T47D (cell line): Measurements from ENCODE around the gene KDM6B.

ENCODE experiments used
- DNase-seq, 2 experiments: peaks; one replicate each; pipeline versions ENCODE4 v3.0.0 to v3.0.0-alpha.2; 2011 to 2012; ENCODE audit warnings: low read depth in 1 of 2, low spot score in 1 of 2
- JUND ChIP-seq: IDR thresholded peaks from 2 replicates; pipeline ENCODE4 v1.6.1; 2012; ENCODE audit warnings: low read depth
- in situ Hi-C: cut with HindIII; loops from 2 replicates; pipeline ENCODE4 v1.10.0; 2016; ENCODE audit warnings: low sequenced_read_pairs, low pct_unique_long_range_greater_than_20kb

KDM6B gene, protein sequence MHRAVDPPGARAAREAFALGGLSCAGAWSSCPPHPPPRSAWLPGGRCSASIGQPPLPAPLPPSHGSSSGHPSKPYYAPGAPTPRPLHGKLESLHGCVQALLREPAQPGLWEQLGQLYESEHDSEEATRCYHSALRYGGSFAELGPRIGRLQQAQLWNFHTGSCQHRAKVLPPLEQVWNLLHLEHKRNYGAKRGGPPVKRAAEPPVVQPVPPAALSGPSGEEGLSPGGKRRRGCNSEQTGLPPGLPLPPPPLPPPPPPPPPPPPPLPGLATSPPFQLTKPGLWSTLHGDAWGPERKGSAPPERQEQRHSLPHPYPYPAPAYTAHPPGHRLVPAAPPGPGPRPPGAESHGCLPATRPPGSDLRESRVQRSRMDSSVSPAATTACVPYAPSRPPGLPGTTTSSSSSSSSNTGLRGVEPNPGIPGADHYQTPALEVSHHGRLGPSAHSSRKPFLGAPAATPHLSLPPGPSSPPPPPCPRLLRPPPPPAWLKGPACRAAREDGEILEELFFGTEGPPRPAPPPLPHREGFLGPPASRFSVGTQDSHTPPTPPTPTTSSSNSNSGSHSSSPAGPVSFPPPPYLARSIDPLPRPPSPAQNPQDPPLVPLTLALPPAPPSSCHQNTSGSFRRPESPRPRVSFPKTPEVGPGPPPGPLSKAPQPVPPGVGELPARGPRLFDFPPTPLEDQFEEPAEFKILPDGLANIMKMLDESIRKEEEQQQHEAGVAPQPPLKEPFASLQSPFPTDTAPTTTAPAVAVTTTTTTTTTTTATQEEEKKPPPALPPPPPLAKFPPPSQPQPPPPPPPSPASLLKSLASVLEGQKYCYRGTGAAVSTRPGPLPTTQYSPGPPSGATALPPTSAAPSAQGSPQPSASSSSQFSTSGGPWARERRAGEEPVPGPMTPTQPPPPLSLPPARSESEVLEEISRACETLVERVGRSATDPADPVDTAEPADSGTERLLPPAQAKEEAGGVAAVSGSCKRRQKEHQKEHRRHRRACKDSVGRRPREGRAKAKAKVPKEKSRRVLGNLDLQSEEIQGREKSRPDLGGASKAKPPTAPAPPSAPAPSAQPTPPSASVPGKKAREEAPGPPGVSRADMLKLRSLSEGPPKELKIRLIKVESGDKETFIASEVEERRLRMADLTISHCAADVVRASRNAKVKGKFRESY (N-terminal part only)

DNA sequence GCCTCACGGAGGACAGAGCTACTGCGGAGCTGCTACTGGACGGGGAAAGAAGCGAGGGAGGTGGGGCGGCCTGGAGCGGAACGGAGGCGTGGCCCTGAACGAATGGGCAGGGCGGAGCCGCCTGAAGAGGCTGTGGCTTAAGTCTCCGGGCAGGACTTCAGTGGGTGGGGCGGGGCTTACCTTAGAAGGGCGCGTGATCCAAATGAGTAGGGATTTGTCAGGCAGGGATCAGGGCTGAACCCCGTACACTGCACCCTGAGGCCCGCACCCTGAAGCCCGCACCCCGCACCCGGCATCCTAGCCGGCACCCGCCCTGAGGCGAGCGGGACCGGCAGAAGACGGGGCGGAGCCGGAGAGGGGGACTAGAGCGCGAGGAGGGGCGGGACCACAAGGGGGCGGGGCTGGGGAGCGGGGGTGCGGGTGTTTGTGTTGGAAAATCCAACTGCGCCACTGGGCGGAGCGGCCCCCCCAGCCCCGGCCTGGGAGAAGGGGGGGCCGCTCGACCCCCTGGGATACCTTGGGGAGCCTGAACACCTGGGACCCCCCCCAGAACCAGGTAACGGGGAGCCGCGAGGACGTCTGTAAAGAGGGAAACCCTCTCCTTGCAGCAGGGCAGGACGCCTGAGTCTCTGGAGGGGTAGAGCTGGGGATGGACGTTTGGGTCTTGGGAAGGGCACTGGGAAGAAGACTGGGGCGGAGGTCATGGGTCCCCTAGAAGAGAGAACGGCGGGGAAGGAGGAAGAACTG is at the start of gene KDM6B:
KDM6B (plus strand) TSS at position 423 of the 747 bp plus-strand sequence. CDS start 11,338 bp downstream, outside the sequence.
- in situ Hi-C loops = no loop called here
- TF ChIP-seq JUND = no peak
- peak; percentile 67 to 90 for DNase-seq

DNA sequence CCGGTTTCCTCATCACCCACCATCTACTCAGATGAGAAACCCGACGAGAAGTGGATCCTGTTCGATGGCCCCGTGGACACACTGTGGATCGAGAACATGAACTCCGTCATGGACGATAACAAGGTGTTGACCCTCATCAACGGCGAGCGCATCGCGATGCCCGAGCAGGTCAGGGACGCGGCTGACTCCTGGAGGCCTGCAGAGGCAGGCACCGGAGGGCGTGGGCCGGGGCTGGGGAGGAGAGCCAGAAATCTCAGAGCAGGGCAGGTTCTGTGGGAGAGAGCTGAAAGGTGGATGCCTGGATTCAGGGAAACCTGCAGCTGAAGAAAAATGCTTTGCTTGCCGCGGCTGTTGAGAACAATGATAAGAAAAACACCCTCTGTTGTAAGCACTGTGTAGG is 47.2 kb upstream of the KDM6B start:
- no peak for DNase-seq
- TF ChIP-seq JUND = no peak
- in situ Hi-C loops = no loop called here

DNA sequence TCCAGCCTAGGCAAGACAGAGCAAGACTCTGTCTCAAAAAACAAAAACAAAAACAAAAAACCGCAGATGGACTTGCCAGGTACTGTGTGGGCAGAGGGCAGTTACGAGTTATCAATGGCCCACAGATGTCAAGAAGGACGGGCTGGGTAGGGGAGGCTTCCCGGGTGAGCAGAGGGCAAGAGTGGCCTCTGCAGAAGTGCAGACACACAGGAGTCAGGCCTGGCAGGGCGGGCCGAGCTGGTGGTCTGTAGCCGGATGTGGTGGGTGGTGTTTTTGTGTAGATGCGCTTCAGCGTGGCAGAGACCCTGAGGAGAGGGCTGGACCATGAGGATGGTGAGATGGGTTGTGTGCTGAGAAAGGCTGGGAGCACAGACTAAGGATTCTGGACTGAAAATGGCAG is 44.9 kb upstream of the KDM6B start:
- TF ChIP-seq JUND = no peak

DNA sequence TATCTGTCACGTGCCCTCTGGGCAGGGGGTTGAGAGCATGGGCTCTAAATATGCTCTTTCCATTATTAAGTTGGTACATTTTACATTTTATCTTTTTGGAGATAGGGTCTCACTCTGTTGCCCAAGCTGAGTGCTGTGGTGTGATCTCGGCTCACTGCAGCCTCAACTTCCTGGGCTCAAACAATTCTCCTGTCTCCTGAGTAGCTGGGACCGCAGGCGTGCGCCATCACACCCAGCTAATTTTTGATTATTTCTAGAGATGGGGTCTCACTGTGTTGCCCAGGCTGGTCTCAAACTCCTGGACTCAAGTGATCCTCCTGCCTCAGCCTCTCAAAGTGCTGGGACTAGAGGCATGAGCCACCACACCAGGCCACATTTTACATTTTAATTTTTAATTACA is 43.9 kb upstream of the KDM6B start:
- in situ Hi-C loops = no loop called here
- no peak for DNase-seq
- TF ChIP-seq JUND = no peak

More for the DNA sequence above, 44.9 kb upstream of the KDM6B start:
- in situ Hi-C loops = no loop called here
- no peak for DNase-seq

DNA sequence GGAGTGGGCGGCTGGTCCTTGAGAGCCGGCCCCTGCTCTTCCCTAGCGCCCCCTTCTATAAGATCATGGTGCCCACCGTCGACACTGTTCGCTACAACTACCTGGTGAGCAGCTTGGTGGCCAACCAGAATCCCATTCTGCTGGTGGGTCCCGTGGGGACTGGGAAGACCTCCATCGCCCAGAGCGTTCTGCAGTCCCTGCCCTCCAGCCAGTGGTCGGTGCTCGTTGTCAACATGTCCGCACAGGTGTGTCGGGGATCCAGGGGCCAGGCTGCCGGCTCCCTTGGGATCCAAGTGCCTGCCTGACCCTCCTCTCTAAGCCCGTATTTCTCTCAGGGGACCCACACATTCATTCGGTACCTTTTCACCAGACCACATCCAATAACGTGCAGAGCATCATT is 41.4 kb upstream of the KDM6B start:
- DNase-seq = no peak
- in situ Hi-C loops = no loop called here
- no peak for TF ChIP-seq JUND

DNA sequence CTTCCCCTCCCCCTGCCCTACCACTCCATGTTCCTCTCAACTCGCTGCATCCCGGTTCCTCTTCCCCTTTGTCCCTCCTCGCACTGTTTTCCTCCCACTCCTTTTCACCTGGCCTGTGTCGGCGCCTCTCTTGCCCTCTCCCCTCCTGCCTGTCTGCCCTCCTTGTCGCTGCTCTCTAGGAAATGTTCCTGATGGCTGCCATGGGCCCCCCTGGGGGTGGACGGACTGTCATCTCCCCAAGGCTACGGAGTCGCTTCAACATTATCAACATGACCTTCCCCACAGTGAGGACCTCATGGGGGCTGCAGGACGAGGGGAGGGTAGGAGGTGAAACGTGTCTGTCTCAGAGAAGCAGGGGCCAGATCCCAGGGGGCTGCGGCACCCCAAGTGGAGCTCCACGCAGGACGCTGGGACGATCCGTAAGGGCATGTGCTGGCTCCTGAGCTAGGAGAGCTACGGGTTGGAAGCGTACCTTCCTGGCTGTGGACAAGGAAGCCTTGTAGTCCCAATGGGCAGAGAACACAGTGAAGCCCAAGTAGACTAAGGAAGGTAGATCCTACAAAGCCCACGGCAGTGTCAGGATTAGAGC is 39.8 kb upstream of the KDM6B start:
- no peak for DNase-seq
- TF ChIP-seq JUND = no peak
- in situ Hi-C loops = no loop called here

DNA sequence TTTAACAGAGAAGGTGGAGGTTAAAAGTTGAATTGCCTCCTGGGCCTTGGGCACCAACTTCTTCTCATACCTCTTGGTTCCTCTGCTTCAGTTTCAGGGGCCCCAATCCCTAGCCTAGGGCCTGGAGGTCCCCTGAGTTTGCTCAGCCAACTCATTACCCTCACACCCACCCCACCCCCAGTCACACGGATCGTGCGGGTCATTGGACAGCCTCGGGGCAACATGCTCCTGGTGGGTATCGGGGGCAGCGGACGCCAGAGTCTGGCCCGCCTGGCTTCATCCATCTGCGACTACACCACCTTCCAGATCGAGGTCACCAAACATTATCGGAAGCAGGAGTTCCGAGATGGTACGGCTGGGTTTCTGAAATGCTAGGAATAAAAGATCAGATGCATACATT is 36.0 kb upstream of the KDM6B start:
- DNase-seq = no peak
- in situ Hi-C loops = no loop called here
- TF ChIP-seq JUND = no peak

DNA sequence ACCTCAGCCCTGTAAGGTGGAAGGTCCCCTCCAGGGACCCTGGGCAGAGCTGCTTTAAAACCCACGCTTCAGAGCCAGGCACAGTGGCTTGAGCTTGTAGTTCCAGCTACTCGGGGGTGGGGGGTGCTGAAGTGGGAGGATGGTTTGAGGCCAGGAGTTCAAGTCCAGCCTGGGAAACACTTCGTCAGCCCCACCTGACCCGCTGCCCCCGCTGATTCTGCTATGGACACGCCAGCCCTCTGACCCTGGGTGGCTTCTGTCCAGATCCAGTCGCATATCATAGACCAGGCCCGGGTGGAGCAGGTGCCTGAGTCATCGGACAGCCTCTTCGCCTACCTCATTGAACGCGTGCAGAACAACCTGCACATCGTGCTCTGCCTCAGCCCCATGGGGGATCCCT is 35.2 kb upstream of the KDM6B start:
- no peak for DNase-seq
- TF ChIP-seq JUND = no peak
- in situ Hi-C loops = no loop called here

DNA sequence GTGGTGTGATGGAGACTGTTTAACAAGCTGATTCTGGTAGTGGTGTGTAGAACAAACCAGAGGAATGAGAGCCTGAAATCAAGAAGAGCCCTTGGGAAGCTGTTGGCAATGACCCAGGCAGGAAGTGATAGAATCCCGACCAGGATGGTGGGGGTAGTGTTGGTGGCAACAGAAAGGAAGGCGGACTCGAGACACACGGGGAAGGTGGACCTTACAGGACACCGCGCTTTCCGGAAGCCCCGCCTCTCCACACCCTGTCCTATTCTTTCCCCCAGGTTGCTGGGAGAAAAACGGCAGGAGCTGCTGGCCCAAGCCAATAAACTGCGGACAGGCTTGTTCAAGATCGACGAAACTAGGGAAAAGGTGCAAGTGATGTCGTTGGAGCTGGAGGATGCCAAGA is 30.0 kb upstream of the KDM6B start:
- in situ Hi-C loops = no loop called here
- DNase-seq = peak in 1 of 2 experiments; percentile 39

DNA sequence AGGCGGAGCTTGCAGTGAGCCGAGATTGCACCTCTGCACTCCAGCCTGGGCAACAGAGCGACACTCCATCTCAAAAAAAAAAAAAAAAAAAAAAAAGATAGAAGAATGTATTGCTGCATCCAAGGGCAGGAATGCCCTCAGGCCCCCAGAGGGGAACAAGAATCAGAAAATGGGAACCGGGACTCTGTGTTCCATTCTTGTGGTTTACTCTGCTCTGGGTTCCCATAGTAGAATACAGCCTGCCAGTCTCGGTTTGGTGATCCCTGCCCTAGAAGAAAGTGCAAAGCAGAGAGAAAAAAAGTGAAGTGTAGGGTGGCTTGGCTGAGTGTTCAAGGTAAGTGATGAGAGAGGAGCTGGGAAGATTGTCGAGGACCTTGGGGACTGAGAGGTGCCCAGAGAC is 27.4 kb upstream of the KDM6B start:
- in situ Hi-C loops = no loop called here
- no peak for TF ChIP-seq JUND
- no peak for DNase-seq

More for the DNA sequence above, 30.0 kb upstream of the KDM6B start:
- TF ChIP-seq JUND = no peak

DNA sequence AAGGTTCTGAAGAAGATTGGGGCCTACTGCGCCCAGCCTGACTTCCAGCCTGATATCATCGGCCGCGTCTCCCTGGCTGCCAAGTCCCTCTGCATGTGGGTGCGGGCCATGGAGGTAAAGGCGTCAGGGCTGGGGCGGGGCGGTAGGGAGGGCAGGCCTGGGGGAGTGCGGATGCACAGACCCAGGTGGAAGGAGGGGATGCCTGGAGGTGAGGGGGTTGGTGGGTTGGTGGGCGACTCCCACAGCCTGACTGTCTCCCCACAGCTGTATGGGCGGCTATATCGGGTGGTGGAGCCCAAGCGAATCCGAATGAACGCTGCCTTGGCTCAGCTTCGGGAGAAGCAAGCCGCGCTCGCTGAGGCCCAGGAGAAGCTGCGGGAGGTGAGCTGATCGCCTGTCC is 26.8 kb upstream of the KDM6B start:
- in situ Hi-C loops = no loop called here
- no peak for DNase-seq
- no peak for TF ChIP-seq JUND
